NCI-H1092 (cell line): Measurements from ENCODE around the gene PXMP4.

Experiments
- DNase-seq: peaks from one replicate; lab custom pipeline; 2025; lab: John Stamatoyannopoulos, UW

PXMP4 gene

DNA sequence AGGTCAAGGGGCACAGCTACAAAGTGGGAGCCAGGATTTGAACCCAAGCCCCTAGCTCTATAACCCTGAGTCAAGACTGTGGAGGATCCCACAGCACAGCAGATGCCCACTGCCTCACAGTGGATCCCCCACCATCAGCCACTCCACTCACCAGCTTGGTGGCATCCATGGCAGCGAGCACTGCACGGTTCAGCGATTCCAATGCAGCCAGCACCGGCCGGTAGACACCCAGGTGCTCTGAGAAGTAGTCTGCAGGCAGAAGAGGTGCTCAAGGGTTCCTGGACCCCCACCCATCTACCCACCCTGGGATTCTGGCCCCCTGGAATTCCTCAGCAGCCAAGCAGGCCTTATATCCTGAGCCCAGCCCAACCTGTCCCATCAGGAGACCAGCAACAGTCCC is 50.9 kb downstream of the PXMP4 start:
- DNase-seq = no peak

DNA sequence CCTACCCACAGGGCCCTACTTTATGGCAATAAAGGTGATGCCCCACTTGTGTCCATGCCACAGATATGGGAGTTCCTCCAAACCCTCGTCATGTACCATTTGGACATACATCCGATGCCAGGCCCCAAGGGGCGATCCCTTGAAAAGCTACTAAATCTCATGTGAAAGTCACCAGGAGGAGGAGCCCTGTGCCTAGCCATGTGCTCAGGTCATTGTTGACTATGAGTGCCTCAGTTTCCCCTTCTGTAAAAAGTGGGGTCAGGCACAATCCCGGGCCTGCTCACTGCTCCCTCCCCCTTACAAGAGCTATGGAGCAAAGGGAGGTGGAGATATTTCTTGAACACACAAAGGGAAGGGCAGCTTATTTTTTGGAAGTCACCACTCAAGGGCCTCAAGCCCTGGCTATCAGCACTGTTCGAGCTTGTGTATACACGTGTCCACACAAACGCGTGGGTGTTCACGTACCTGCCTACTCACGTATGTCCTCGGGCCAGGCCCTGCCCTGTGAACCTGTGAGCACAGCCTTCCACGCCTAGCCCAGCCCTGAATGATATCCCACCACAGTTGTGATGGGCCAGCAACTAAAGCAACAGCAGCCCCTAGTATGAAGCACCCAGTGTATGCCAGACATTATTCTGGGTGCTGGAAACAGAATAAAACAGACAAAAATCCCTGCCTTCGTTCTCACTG is 51.5 kb downstream of the PXMP4 start:
- DNase-seq = no peak

DNA sequence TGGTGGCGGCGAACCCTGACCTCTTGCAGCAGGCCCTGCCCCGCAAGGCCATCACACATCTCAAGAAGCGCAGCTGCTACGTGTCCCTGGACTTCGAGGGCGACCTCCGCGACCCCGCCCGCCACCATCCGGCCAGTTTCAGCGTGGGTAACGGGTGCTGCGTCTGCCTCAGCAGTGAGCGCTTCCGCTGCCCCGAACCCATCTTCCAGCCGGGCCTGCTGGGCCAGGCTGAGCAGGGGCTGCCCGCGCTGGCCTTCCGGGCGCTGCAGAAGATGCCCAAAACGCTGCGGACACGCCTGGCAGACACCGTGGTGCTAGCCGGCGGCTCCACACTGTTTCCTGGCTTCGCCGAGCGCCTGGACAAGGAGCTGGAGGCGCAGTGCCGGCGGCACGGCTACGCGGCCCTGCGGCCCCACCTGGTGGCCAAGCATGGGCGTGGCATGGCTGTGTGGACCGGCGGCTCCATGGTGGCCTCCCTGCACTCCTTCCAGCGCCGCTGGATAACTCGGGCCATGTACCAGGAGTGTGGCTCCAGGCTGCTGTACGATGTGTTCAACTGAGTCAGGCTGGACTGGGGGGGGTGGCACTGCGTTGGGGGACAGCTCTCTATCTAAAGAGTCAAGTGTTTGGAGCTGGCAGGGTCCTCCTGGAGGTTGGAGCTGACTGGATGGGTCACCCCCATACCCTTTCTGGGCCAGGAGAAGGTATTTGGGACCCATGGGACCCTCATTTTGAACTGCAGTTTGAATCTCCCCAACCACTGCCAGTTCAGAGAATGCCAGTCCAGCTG is 52.2 kb downstream of the PXMP4 start:
- DNase-seq = no peak

DNA sequence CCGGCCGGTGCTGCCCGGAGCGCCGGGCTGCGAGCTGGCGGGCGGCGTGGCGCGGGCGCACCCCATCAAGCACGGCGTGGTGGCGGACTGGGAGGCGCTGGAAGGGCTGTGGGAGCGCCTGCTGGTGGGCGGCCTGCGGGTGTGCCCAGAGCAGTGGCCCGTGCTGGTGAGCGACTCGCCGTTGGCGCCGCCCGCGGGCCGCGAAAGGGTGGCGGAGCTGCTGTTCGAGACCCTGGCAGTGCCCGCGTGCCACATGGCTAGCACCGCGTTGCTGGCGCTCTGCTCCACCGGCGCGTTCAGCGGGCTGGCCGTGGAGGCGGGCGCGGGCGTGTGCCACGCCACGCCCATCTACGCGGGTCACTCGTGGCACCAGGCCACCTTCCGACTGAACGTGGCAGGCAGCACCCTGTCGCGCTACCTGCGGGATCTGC is 52.9 kb downstream of the PXMP4 start:
- DNase-seq = no peak

DNA sequence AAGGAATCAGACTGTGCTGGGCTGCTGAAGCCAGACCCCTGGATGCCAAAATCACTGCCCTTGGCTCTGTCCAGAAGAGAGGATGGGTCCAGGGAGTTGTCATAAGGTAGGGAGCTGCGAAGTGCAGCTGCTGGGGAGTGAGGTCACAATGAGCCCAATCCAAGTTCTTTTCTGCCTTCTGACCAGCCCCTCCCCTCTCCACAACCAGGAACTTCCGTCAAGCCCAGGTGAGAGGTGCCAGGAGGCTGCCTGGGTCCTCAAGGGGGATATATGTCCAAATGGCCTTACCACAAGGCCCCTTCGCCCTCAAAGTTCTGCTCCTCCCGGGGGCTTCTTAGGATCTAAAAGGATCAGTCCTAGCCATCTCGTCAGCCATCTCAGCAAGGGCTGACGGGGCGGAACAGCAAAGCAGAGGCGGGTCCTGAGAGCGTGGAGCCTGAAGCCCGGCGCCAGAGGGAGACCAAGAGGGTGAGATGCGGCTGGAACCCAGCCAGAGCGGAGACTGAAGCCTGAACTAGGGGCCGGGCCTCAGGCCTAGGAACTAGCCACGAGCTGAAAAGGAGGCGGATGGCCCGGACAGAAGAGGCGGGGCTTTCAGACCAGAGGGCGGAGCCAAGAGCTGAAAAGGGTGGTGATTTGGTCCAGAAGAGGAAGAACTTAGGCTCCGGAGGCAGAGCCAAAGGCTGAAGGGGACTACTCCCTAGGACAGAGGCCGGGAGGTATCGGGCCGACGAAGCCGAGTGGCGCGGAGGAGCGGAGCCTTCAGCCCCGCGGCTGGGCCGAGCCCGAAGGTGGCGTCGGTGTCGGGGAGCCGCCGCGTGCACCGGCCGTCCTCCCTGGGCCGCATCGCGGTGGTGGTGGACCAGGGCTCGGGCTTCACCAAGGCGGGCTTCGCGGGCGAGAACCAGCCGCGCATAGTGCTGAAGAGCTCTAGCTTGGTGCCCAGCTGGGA is 53.5 kb downstream of the PXMP4 start, which contains the start of gene ACTL10:
Gene ACTL10, plus strand, starts transcription at position 651 of the 952 bp plus-strand sequence. CDS start 555 bp downstream, outside the sequence.
- DNase-seq = no peak

DNA sequence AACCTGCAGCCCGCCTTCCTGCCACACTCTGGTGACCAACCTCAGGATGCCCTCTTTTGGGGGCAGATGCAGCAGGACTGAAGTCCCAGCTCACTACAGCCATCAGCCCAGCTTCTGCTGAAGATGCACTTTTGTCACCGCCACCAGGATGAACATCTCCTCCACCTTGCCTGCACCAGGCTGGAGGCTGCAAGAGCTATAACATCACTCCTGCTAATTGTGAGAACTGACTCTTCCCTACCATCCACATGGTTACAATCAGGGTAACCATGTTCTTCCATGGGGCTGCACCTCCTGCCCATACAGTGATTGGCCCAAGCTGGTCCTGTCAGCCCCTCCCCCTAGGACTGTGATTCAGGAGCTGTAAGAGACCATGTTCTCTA is 55.4 kb downstream of the PXMP4 start:
- no peak for DNase-seq

DNA sequence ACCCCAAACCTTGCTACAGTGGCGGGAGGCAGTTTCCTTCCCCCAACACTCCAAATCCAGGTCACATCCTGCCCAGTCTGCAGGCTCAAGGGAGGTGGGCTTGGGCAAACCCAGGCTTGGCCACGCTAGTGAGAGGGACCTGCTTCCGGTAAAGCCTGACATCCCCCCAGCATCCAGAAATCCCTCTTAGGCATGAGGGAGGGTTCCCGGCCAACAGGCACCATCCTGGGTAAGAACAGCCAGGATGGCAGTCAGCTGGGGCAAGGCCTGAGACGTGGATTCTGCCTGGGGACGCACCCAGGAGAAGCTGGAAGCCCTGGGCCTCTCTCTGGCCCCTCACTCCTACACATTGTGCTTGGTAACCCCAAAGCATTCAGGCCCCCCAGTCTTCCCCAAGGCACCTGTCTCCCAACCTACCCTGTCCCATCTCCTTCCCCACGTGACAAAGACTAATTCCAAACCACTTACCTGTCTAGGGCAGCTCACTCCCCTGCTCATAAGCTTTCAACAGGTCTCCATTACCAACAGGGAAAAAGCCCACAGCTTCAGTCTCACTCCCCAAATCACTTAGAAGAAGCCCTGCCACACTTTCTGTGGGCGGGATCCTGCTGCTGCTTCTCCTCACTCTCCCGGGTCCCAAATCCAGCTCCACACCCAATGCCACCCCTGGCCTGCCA is 55.9 kb downstream of the PXMP4 start:
- no peak for DNase-seq

DNA sequence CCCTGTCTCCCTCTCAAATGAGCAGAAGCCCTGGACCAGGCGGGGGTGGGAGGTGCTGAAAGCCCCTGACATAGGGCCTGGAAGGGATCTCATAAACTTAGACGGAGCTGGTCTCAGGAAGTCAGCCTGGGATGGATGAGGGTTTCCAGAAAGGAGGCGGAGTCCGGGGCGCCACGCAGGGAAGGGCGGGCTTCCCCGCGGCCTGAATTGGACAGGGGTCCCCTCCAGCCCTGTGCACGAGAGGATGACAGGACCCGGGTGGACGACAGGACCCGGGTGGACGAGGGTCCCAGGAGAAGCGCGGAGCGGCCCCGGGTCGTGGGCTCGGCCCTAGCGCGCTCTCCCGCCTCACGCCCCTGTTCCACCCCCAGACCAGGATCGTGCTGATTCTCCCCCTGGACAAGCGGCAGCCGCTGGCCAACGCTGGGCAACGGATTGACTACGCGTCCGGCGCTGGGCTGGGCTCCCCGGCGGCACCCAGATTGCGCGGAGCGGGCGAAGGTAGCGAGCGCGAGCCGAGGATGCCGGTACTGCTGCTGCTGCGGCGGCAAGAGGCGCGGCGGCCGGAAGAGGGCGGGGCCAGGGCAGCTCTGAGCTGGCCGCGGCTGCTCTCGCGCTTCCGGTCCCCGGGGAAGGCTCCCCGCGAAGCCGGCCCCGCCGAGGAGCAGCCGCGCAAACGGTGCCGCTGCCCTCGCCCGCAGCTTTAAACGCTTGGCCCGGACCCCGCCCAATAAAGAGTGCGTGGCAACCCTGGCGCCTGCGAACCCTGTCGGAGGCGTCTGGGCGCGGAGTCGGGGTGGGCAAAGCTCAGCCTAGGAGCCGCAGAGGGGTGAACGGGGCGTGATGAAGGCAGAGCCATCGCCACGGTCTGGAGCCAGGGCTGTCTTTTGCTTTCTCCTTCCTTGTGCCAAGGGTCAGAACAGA is 56.7 kb downstream of the PXMP4 start:
- DNase-seq = peak; percentile 59

DNA sequence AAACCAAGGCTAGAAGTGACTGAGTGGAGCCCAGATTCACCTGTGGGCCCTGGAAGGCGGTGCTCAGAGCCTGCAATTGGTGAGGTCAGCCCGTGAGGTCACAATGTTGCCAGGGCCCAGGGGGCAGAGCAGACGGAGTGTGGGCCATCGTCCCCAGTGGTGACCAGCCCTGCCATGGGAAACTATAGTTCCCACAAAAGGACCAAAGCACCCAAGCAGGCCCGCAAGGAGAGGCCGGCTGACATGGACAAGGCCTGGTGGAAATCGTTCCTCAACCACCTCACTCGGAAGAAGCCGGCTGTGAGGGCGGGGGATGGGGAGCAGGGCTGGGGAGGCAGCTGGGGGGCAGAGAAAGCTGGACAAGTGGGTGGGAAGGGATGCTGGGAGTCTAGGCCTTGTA is 57.9 kb downstream of the PXMP4 start, which contains the start of gene C20orf144:
Gene C20orf144, plus strand, starts transcription at position 156 of the 400 bp plus-strand sequence. Its CDS starts 19 bp downstream, at position 175.
- no peak for DNase-seq

DNA sequence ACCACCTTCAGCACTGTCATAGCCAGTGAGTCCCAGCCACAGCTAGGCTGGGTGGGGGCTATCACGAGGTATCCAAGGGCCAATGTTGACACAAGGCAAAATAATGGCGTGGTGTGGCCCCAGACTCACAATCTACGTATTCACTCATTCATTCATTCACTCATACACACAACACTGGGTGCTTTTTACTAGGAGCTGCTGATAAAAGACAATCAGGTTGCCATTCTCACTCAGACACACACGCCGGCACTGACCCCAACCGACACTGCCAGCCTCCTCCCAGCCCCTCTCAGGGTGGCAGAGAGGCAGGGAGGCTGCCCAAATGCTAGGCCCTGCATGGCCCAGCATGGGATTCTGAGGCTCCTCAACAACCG is 59.4 kb downstream of the PXMP4 start:
- DNase-seq = no peak

DNA sequence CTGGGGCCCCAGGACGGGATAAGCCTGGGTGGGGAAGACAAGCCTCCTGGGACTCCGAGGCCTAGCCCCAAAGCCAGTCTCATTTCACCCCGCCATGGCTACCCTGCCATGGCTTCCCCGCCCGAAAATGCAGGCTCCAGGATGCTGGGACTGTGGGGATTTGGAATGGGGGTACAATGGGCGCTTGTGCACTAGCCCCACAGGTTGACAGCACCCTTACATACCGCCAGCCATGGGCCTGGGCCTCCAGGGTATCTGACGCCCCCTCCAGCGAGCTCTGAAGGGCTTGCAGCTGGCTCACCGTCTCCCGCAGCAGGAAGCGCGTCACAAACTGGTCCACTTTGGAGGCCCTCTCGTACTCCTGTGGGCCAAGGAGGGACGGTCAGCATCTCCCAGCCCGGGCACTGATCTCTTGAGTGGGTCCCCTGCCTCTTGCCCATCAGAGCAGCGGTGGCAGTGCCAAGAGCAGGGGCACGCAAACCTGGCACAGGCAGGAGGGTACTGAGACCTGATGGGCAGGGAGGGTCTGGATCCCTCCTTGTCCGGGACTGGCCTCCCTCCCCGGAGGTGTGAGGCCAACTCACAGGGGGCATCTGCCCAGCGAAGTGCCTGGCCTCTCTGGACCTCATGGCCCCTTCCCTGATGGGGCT is 60.0 kb downstream of the PXMP4 start:
- DNase-seq = no peak

DNA sequence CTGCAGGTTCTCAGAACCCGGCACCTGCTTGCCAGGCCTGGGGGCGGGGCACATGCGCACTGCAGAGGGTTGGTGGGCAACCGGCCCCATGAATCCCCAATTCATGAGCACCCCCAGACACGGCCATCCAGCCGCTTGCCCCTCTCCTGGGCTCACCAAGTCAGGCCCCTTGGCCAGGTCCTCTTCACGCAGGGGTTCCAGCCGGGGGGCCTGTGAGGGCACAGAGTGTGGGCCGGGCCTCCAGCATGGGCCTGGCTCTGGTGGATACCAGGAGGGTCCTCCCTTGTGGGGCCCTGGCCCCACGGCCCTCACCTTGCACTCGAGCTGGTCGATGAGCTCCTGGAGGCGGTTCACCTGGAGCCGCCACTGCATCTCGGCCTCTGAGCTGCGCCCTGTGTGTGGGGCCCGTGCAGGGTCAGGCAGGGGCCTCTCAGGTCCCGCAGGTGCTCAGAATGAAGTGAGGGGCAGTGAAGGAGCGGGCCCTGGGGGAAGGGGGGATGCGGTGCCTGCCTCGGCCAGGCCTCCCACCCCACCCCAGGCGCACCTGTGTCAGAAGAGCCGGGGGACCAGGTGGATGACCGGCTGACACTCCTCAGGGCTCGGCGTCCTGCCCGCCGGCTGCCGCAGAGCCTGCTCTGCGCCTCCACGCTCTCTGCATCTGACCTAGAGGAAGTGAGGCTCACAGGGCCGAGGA is 60.6 kb downstream of the PXMP4 start:
- no peak for DNase-seq

DNA sequence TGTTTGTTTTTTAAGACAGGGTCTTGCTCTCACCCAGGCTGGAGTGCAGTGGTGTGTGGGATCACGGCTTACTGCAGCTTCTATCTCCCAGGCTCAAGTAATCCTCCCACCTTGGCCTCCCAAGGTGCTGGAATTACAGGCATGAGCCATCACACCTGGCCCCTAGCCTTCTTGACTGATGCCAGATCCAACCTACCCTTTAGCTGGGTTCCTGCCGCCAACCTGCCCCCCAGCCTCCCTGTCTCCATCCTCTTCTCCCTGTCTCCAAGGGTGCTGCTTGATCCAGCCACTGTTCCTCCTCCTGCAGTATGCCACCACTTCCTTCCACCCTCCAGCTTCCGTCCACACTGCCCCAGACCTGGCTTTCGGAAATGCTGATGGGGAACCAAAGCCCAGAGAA is 61.2 kb downstream of the PXMP4 start:
- DNase-seq = no peak

DNA sequence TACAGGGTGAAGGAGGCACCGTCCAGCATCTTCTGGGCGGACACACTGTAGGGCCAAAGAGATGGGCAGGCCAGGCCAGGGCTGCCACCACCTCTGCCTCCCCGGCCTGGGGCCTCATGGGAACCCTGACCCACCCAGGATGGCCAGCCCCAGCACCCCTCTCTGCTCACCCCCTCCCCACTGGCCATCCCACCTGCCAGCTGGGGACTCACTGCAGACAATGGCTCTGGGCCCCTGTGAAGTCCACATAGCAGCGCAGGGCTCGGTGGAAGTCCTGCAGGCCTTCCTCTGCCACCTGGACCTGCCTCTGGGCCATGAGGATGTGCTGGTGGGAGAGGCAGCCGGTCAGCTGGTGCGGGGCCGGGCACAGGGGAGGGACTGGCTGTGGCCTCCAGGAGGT is 61.6 kb downstream of the PXMP4 start:
- DNase-seq = no peak

DNA sequence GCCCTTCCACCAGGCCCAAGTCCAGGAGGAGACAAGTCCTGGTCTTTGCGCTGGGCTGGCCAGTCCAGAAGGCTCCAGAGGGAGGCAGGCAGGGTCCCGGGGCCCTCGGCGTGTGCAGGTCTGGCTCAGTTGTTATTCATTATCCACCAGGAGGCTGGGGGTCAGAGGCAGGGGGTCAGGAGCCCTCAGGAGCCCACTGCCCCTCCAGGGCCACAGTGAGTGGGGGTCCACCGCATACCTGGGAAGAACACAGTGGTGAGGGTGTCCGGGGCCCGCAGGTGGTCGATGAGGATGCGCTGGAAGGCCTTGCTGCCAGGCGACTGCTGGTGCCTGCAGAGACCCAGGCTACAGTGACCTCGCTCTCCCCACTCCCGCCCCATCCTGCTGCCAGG is 62.4 kb downstream of the PXMP4 start:
- no peak for DNase-seq

DNA sequence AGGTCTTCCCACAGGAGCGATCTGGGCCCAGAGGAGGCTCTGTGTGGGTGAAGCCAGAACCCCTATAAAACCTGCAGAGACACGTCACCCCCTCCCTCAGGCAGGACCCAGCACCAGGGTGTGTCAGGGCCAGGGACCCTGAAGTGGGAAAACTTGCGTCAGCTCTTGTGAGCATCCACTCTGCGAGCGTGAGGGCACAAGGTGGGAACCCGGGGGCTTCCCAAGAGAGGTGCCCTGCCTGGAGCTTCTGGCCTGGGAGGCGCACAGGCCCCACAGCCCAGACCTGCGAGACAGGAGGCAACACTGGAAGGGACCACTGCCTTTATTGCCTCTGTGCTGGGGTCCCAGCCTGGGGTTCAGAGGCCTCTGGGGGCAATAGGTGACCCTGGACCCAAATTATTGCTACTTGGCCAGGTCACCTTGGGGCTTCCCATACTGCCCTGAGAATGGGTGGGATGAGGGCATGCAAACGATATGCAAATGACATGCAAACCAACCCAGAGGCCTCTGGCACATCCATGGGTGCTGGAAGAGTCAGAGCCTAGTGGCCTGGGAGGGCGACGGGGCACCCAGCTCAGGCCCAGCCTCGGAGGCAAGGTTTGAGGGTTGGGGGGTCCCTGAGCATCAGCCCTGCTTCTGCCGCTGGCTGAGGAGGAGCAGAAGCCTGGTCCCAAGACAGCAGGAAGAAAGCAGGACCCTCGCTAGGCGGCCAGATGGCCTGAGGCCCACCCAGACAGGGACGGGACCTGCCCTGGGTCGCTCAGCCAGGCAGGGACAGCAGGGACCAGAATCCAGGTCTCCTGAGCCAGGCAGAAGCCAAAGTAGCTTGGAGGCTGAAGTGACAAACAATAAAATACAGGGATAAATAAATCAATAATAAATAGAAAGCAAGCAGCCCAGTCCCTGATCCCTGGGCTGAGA is 63.1 kb downstream of the PXMP4 start:
- no peak for DNase-seq

DNA sequence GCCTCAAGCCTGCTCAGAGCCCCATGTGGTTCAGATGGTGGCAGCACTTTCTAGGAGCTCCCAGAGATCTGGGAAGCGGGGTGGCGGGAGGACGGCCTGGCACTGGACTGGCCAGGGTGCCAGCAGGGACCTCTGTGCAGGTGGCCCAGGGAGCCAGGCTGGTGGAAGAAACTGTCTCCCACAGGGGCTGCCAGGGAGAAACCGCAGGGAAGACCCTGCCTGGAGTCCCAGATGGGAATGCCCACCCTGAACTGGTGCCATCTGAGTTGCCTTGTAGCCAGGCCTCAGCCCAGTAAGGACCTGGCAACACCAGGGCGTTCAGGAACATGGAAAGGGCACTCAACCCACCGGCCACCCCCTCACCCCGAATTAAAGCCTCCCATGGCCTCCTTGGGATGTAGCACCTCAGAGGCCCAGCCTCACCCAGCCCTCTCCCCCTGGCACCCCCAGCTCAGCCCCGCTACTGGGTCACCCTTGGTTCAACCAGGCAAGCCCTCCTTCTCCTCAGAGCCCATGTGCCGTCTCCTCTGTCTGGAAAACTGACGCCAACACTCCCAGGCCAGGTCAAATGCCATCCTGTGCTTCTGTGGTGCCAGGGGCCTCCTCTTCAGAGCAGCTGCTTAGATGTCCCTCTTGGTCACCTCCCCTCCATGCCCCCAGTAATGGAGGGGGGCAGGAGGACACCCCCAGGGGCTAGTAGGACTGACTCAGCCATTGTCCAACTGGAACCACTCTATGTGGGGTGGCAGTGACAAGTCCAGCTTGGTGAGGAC is 63.9 kb downstream of the PXMP4 start:
- DNase-seq = no peak

DNA sequence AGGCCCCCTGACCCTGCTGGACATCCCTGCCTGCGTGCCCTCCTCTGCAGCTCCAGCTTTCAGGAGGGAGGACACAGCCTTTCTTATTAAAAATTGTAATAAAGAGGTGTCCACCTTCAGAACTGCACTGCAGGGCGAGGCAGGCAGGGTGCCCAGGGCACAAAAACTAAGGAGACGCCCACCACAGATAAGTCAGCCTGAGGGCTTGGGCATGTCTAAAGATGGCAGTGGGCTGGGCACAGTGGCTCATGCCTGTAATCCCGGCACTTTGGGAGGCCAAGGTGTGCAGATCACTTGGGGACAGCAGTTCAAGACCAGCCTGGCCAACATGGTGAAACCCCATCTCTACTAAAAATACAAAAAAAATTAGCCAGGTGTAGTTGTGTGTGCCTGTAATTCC is 64.9 kb downstream of the PXMP4 start:
- no peak for DNase-seq
